Myocyte (in vitro differentiated cells): ENCODE data around the gene SYT1. TPM values are rescaled to one million over a fixed set of nuclear protein-coding genes. Genes with fewer than 3 reads are reported as not detected.

Experiments used
- microRNA counts: library from miRNA; unstranded; fragments of <30 nt; microRNA quantifications from one replicate; lab custom pipeline; 2016
- microRNA-seq: library from miRNA; unstranded; fragments of <30 nt; microRNA quantifications from one replicate; pipeline ENCODE4, GENCODE V29; 2016
- total RNA-seq: library from RNA; depleted of rRNA; stranded (reverse); fragments of >200 nt; gene quantifications from 2 replicates; pipeline ENCODE4 v1.2.3, GENCODE V29; 2014

Gene SYT1
- total RNA-seq, 1 donor from 2014 or later, result 29.6 TPM

MicroRNAs encoded within 50 kb of the gene (microRNA counts, 767-probe panel; counts per million panel counts)
- microRNA hsa-miR-1252 (lab: Ali Mortazavi, UCI), result not detected

Small RNA genes lying within 50 kb of the gene (microRNA-seq; reads per million reads assigned to microRNA genes)
- gene MIR1252, result 7.1 reads per million, percentile 27 among the genes with 10 or more reads in this experiment
